Hepatic stellate cell (primary cell): Measurements from ENCODE around the gene GPR45.
A peak's percentile ranks its signal among the peaks of the same experiment; 100 is the strongest.

Experiments
- DNase-seq: peaks from one replicate; pipeline ENCODE4 v3.0.0; 2011; ENCODE audit warnings: low spot score

The GPR45 gene

DNA sequence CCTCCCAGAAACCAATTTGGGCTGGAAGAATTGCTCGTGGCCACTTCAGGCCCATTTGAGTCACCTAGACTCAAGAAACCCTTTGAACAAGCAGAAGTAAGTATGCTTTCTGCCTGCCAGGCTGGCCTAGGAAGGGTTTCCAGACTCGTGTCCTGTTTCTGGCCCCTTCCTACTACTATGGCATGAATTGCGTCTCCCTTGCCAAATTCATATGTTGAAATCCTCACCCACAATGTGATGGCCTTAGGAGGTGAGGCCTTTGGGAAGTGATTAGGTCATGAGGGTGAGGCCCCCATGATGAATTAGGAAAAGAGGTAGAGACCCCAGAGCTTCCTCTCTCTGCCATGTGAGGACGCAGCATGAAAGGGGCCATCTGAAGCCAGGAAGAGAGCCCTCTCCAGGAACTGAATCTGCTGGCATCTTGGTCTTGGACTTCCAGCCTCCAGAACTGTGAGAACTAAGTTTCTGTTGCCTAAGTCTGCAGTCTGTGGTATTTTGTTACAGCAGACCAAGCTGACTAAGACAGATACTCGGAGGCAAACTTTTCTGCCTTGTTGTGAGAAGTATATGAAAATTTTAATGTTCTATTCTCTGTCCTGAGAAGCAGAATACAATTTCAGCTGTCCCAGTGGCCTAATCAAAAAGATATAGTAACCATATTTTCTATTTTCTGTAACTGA is 13.1 kb downstream of the GPR45 start:
- no peak for DNase-seq

DNA sequence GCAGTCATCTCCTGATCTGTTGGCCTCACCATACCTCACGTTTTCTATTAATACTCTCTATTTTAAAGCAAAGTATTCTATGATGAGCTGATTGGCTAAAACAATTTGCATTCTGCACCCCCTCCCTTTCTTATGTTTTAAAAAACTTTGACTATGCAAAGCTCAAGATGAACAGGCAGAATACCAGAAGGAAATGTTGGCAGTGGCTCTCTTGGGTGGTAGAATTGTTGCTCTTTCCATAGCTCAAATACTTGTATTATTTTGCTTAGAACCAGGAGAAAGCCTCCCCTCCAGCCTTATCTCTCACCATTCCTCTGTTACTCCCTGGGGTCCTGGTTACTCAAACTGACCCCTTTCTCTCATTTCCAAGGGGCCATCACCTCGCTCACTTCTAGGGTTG is 14.4 kb downstream of the GPR45 start:
- no peak for DNase-seq

GRCh38 chr2:105256431-105257047 is 15.0 kb downstream of the GPR45 start:
- DNase-seq, result no peak

GRCh38 chr2:105257981-105258380 is 16.4 kb downstream of the GPR45 start:
- DNase-seq, result no peak

GRCh38 chr2:105258835-105259350 is 17.4 kb downstream of the GPR45 start:
- no peak for DNase-seq

GRCh38 chr2:105261061-105261460 is 19.5 kb downstream of the GPR45 start:
- no peak for DNase-seq

GRCh38 chr2:105262651-105263091 is 21.1 kb downstream of the GPR45 start:
- no peak for DNase-seq

DNA sequence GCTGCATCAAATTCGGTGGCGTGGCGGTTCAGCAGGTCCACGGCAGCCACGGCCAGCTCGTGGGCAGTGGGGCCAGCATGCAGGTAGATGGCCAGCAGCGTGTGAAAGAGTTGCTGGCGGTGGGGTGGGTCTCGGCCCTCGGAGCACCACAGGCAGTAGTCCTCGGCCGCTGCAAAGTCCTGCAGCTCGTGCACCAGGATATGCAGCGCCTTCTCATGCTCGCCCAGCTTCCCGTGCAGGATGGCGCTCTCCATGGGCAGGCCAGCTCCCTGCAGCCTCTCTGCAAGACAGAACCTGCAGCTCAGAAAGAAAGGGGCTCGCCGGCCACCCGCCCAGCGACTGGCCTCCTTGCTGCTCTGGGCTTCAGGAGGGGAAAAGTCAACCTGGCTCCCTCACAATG is 27.9 kb downstream of the GPR45 start:
- no peak for DNase-seq

GRCh38 chr2:105271393-105272045 is 30.0 kb downstream of the GPR45 start:
- no peak for DNase-seq

DNA sequence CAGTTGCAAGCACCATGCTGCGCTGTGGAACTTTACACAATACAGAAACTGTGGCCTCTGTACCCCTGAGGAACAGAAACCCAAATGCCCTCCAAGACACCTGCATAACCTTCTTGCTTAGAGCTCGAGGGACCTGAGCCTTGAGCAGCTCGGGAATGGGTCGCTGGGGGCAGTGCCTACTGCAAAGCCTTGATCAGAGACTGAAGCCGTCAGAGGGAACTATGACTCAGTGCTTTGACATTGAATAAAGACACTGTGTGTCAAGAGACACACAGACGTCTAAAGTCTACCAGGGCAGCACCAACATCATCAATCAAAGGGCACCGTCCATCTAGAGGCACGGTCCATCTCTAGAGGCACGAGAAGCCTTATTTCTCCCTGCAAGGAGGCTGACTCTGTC is 30.6 kb downstream of the GPR45 start:
- no peak for DNase-seq

- no peak for DNase-seq
Measured at GRCh38 chr2:105274046-105274445, 32.5 kb downstream of the GPR45 start.

- no peak for DNase-seq
Measured at GRCh38 chr2:105278654-105279053, 37.1 kb downstream of the GPR45 start.

DNA sequence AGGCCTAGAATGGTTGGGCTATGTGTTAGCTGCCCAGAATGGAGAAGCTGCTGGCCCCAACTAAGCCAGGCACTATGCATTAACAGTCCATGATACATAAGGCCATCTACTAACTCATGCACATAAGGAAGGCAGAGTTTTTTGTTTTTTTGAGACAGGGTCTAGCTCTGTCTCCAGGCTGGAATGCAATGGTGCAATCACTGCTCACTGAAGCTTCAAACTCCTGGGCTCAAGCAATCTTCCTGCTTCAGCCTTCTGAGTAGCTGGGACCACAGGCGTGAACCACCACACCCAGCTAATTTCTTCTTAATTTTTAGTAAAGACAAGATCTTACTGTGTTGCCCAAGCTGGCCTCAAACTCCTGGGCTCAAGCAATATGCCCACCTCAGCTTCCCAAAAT is 37.6 kb downstream of the GPR45 start:
- DNase-seq, result no peak

- no peak for DNase-seq
Measured at GRCh38 chr2:105280281-105280680, 38.7 kb downstream of the GPR45 start.

GRCh38 chr2:105283532-105283931 is 42.0 kb downstream of the GPR45 start:
- no peak for DNase-seq

- DNase-seq, result peak; percentile 15
Measured at GRCh38 chr2:105287692-105288091, 46.1 kb downstream of the GPR45 start.

DNA sequence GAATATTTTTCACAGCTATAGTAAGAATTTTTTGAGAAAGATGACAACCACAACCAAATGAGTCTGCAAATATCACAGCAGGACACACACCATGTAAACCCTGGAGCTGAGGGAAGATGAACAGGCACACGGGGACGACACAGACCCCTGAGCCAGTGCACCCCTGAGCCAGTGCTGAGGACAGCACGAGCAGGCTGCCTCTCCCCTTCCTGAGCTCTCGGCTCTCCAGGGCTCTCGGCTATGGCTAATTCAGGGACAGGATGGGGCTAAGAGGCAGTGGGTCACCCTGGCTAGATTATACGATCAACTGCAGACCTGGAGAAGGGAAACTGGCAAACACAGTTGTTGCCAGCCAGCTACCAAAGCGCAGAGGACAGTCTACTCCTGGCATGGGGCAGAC is 46.6 kb downstream of the GPR45 start:
- DNase-seq, result no peak

GRCh38 chr2:105290981-105291660 is 49.6 kb downstream of the GPR45 start:
- DNase-seq, result no peak

DNA sequence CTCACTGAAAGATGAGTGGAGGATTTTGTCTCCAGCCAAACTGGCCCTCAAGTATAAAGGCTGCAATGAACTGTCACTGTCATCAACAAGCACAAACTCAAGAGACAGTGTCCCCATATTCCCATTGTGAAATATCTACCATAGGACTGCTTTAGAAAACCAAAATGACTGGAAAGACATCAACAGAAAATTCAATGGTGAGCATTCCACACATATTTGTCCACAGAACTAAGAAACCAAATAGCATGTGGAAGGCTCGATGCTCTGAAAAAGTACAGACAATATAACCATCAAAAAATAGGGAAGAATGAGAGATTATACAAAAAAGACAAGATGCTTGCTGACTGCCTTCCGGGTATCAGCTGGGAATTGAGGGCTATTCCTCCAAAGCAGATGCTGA is 50.4 kb downstream of the GPR45 start:
- no peak for DNase-seq
